ENCODE data around the gene COMMD7. TPM values are rescaled to one million over a fixed set of nuclear protein-coding genes. Genes with fewer than 3 reads are reported as not detected.

COMMD7 gene
- total and polyA plus RNA-seq, 9 of the 15 experiments (the other 6 are each of a cell fraction or from before 2014, with no cell fraction given), result 11.9 to 69.1 (median 34.7) TPM

GRCh38 chr20:32652739-32653526 lies 90.3 kb downstream of the COMMD7 start (continued):
- TF ChIP-seq PATZ1 (CRISPR knock-in tag; IDR thresholded peaks at IDR 0.05; ENCODE audit: borderline replicate concordance), result no peak
- TF ChIP-seq EWSR1 (IDR thresholded peaks at IDR 0.05; ENCODE audit: borderline replicate concordance, low read depth, partially characterized antibody), result no peak
- TF ChIP-seq FOXJ2 (tag; IDR thresholded peaks at IDR 0.05), result no peak
- no peak for TF ChIP-seq KDM5B (IDR thresholded peaks at IDR 0.05; ENCODE audit: insufficient replicate concordance, low read depth, low read length)
- TF ChIP-seq RBFOX2 (IDR thresholded peaks at IDR 0.05; ENCODE audit: low read depth, low read length), result peak; percentile 30; the same call in 1 of the 2 replicates
- TF ChIP-seq MITF (IDR thresholded peaks at IDR 0.05), result no peak
- TF ChIP-seq POLR2G (IDR thresholded peaks at IDR 0.05; ENCODE audit: low read depth, low read length), result no peak
- TF ChIP-seq ZNF175 (CRISPR knock-in tag; IDR thresholded peaks at IDR 0.05; ENCODE audit: low read depth), result no peak
- TF ChIP-seq ZNF77 (CRISPR knock-in tag; IDR thresholded peaks at IDR 0.05), result no peak
- no peak for TF ChIP-seq SRSF7 (optimal IDR thresholded peaks at IDR 0.05; ENCODE audit: low read depth, low read length)
- TF ChIP-seq MTA1 (IDR thresholded peaks at IDR 0.05; ENCODE audit: borderline replicate concordance), result no peak
- TF ChIP-seq GTF3C2 (IDR thresholded peaks at IDR 0.05; ENCODE audit: borderline replicate concordance, extremely low read depth, insufficient read length), result no peak
- no peak for TF ChIP-seq ELF4 (CRISPR knock-in tag; IDR thresholded peaks at IDR 0.05)
- TF ChIP-seq TSC22D4 (tag; IDR thresholded peaks at IDR 0.05), result no peak
- no peak for TF ChIP-seq MYBL2 (IDR thresholded peaks at IDR 0.05; ENCODE audit: low read depth)
- no peak for TF ChIP-seq MYBL2 (CRISPR knock-in tag; IDR thresholded peaks at IDR 0.05; ENCODE audit: borderline replicate concordance)
- TF ChIP-seq STAG1 (CRISPR knock-in tag; IDR thresholded peaks at IDR 0.05; ENCODE audit: borderline replicate concordance), result peak; percentile 99
- TF ChIP-seq ZNF165 (CRISPR knock-in tag; IDR thresholded peaks at IDR 0.05; ENCODE audit: borderline replicate concordance), result no peak
- no peak for TF ChIP-seq ZKSCAN3 (CRISPR knock-in tag; IDR thresholded peaks at IDR 0.05)
- TF ChIP-seq MYNN (IDR thresholded peaks at IDR 0.05), result 0 out of 2 replicates have a peak, but pooled peaks have one; percentile 69
- TF ChIP-seq MYNN (CRISPR knock-in tag; IDR thresholded peaks at IDR 0.05), result no peak
- no peak for TF ChIP-seq NR2F6 (CRISPR knock-in tag; IDR thresholded peaks at IDR 0.05)
